GM19328 (cell line): Measurements from ENCODE around the gene ASTN1.

Source experiments
- ATAC-seq: cut with Tn5 transposase; IDR thresholded peaks from one replicate; pipeline ENCODE4 v1.9.1; 2021; ENCODE audit warnings: mild to moderate bottlenecking, moderate library complexity; ENCODE audit not compliant: unreplicated experiment

Gene ASTN1

GRCh38 chr1:177164380-177165068 is at the start of gene ASTN1:
Gene ASTN1, minus strand, starts transcription at chr1:177164712. Its CDS starts 36 bp downstream, at chr1:177164676.
- no peak for ATAC-seq

DNA sequence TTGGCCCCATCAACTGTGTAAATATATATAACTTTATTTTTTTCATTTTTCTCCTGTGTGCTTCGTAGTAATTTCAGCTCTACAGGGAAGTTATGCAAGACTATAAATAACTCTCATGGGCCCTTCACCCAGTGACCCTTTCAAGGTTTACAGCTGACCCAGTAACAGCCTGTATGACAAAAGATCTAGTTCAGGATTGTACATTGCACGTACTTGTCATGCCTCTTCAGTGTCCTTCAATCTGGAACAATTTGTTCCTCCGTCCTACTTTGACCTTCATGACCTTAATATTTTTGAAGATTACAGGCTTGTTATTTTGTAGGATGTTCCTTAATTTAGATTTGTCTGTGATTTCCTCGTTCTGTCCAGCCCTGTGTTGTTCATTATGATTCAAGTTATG is 46.7 kb upstream of the ASTN1 start:
- no peak for ATAC-seq

DNA sequence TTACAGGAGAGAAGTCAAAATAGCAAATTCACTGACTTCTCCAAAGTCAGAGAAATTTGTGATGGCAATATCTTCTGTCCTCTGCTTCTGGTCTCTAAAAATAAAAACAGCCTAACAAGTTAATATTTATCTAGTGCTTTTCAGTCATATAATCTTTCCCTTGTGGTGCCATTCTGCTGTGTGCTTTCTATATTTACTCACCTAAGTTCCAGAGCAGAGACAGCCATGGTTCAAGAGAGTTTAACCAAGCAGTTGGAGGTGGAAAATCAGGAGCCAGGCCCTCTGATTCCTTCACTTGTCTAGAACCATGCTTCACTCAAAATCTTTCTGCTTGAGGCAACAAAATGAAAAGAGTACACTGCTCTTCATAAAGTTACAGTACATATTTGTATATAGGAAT is 45.6 kb upstream of the ASTN1 start:
- no peak for ATAC-seq

DNA sequence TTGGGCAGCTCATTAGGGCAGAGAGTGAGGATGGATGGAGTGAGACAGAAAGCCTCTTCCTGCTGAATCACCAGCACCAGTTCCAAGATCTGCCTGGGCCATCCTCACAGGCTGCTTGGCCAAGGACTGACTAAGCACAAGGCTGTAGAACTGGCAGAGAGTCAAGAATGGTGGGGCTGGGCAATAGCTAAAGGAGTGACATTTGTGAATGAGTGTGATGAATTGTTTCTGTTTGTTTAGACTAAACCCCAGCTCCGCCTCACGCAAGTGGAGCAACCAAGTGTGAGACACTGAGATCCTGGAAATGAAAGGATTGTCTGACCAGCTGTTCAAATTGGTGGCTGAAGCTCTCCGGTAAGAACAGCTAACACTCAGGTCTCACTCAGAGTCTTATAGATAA is 44.8 kb upstream of the ASTN1 start:
- no peak for ATAC-seq

DNA sequence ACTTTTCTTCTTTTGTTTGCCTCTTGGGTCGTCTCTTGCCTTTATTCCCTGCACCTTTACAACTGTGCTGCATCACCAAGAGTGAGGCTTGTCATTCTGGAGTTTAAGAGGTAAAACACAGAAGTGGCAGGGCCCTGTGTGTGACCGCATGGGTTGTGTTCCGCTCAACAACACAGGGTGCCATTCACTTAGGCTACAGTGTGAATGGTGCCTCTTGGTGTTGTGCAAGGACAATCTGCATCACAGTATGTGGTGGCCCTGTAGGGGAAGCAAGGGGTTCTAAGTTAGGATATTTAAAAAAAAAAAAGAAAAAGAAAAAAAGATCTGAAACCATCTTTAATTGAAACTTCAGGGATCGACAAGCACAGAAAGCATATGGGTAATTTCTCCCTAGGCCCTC is 44.4 kb upstream of the ASTN1 start:
- no peak for ATAC-seq

GRCh38 chr1:177206831-177207355 is 42.4 kb upstream of the ASTN1 start:
- no peak for ATAC-seq

DNA sequence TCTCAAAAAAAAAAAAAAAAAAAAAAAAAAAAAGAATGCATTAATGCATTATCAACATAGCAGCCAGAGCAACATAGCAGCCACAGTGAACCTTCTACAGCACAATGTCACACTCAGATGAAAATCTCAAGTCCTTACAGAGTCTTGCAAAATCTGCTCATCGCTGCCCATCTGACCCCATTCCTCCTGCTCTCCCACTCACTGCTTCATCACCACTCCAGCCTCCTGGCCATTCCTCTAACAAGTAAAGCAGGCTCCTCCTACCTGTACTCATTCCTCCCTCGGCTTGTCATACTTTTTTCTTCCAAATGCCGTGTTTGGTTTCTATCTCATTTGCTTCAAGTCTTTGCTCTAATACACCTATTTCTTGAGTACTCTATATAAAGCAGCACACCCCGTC is 35.8 kb upstream of the ASTN1 start:
- no peak for ATAC-seq

GRCh38 chr1:177198243-177198642 is 33.7 kb upstream of the ASTN1 start:
- no peak for ATAC-seq

DNA sequence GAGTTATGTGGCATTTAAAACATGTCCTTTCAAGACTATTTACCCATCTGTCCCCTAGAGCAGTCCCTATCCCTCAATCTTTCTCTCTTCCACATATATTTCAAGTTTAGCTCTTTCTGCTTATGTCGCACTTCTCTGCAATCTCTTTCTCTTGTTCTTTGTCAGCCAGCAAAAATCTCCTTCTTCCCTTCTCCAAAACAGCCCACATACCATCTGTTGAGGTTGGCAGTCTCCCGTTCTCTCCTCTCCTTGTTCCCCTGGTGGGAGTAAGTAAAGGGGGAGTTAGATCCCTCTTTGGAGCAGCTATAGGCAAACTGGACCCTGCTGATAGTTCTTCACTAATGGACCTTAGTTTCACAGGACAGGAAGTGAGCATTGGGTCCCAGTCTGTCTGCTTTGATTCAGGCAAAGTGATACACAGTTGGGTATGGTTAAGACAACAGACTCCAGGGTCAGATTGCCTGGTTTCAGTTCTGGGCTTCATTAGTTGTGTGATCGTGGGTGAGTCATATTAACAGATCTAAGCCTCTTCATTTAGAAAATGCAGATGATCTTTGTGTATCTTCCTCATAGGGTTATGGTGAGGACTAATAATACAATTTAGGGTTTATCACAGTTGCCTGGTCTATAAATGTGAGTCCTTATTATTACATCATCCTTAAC is 25.9 kb upstream of the ASTN1 start:
- no peak for ATAC-seq

- ATAC-seq: no peak
These were observed 22.1 kb upstream of the ASTN1 start for GRCh38 chr1:177186639-177187038.

GRCh38 chr1:177185209-177185608 is 20.7 kb upstream of the ASTN1 start:
- no peak for ATAC-seq

DNA sequence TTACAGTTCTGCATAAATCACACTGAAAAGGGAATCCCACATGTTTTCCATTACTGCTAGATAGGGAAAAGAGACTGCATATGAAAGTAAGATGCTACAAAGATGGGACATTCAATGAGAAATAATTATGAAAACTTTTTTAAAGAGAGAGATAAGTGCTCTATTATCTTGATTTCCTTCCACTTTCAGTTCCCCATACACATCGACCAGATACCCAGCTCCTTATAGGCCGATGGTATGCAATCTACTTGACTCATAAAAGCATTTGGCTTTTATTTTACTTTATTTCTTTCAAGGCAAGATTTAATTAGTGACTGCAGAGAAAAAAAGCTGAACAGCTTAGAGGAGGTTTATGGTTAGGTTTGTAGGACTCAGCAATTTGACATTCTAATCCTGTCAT is 19.3 kb upstream of the ASTN1 start:
- ATAC-seq: no peak

GRCh38 chr1:177181631-177182291 is 17.2 kb upstream of the ASTN1 start:
- peak; percentile 89 for ATAC-seq

DNA sequence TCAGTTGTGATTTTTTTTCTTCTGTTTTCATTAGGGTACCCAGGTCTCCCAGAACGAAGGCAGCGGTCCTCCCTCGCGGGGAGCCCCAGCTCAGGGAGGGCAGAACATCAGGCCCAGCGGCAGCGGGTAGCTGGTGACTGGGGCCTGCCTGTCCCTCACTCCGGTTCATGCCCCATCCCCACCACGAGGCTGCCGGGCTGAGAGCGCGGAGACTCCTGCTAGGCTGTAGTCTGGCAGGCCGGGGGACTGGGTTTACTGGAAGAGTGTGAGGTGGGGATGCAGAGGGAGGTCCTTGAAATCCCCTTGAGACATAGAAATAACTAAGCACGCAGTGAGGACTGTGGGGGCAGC is 16.7 kb upstream of the ASTN1 start:
- ATAC-seq: peak; percentile 10

DNA sequence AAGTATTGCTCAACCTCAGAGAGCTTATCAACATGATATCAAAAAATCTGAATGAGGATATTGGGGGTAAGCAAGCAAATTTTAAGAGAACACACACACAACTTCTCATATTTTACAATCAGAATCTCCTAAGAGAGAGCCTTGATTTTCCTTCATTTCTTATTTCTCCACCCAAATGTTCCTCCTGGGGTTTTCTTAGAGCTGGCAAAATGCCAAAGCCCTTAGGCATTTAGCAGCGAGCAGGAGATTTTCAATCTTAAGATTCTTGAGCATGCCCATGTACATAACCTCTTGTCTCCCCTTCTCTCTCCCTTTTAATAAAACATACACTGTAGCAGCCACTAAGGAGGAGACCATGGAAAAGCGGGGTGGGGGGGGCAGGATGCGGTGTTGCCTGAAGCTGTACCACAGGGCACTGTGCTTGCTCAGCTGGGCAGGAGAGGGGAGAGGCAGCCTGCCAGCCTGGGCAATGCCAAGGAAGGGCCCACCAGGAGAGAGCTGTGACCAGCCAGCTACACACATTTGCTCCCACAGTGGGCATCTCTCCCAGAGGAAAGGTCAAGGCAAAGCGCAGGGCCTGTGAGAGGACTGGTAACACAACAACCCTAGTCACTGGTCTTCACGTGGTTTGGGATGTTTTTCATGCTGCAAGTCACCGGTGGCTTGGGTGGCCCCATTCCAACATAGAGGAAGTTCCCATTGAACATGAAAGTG is 10.6 kb upstream of the ASTN1 start:
- ATAC-seq: no peak

DNA sequence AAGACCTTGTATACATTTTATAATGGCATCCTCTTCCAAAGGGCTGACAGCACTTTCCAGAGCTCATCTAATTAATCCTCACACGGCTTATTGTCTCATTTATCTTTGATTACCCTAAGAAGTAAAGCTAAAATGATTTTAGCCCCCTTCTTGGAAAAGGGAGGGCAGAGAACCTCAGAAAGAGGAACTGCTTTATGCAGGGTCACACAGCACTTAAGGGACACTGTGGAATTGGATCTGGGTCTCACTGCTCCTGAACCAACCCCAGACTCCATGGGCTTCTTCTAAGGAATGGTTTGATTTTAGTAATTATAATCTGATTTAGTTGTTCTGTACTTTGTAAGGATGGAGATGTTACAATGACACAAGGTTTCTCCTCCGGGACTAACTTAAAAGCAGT is 9.5 kb upstream of the ASTN1 start:
- no peak for ATAC-seq

DNA sequence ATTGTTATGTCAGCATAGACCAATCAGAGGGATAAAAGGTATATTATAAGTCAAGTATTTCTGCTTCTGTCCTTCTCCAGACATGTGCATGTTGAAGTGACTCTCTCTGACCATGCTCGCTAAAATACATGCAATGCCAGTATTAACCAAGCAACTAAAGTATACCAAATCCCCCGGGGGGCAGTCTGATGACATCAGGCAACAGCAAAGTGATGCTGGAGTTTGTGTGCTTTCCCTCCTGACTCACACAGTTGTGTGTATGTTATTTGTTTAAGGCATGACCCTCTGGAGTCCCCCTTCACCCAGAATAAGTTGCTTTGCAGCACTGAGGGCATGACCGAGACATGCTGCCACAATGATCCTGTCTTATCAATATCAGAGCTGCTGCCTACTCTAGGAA is 8.4 kb upstream of the ASTN1 start:
- no peak for ATAC-seq

GRCh38 chr1:177172272-177172671 is 7.8 kb upstream of the ASTN1 start:
- no peak for ATAC-seq

DNA sequence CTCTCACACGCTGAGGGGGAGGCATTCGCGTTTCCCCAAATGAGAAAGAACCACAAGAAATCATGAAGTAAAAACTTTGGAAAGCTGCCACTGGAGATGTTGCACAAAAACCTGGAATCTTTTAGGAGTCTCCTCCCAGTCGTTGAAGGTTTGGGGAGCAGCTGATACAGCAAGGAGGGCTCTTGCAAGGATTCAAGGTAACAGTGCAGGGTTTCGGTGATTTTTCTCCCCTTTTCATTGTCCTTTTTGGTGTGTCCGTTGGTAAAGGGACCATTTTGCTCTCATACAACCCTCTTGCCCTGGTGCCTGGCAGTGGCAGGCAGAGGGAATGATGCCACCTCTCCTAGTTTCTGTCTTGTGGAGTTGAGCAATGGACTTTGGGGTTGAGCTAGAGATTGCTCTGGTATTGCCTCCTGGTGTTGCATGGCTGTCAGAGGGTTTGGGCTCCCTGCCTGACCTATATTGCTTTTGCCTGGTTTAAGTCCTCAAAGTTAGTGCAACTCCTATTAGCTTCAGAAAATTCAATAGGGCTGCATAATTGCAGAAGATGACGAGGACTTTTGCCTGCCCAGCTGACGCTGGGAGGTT is 7.1 kb upstream of the ASTN1 start:
- no peak for ATAC-seq

GRCh38 chr1:177170756-177171535 is 6.4 kb upstream of the ASTN1 start, which contains the start of gene BRINP2:
Gene BRINP2, plus strand, starts transcription at chr1:177170958. Its CDS starts 58,919 bp downstream, at chr1:177229877.
- ATAC-seq: no peak
